Naive thymus-derived CD8-positive, alpha-beta T cell (primary cell): Measurements from ENCODE around the gene PRRT3. TPM values are rescaled to one million over a fixed set of nuclear protein-coding genes. Genes with fewer than 3 reads are reported as not detected.

Experiments
- ATAC-seq, 2 donors: fragments of 150-1000 bp; cut with Tn5 transposase in 1 of 2; sonication (Bioruptor Pico), chemical (Tn5 transposase) in 1 of 2; 1 replicate in 1 of 2; 2 replicates in 1 of 2; pipeline ENCODE4 v1.10.0; 2021; ENCODE audit warnings: mild to moderate bottlenecking in 2 of 2, moderate library complexity in 2 of 2
- POLR2A ChIA-PET: fragments of 350-600 bp; sonication (Branson Sonifier 250); formaldehyde crosslinking; loops from one replicate; lab custom pipeline; 2021; ENCODE audit warnings: antibody characterized with exemption; lab: Charles Lee
- DNase-seq, 10 donors: peaks; one replicate each; pipeline versions ENCODE4 v3.0.0 to v3.0.0-alpha.2; 2020 to 2022
- H3K27ac Mint-ChIP-seq, 10 donors: one replicate each; pipeline ENCODE4 v1.8.0; 2020 to 2022; ENCODE audit warnings: mild to moderate bottlenecking in 10 of 10, mixed read lengths in 10 of 10, moderate library complexity in 4 of 10, inconsistent platforms in 1 of 10
- H3K27me3 Mint-ChIP-seq, 5 donors: one replicate each; pipeline ENCODE4 v1.8.0; 2021 to 2022; ENCODE audit warnings: mixed read lengths in 5 of 5
- H3K36me3 Mint-ChIP-seq, 3 donors: one replicate each; pipeline ENCODE4 v1.8.0; 2020 to 2022; ENCODE audit warnings: mixed read lengths in 3 of 3, mild to moderate bottlenecking in 2 of 3, inconsistent platforms in 1 of 3
- H3K4me1 Mint-ChIP-seq, 4 donors: one replicate each; pipeline ENCODE4 v1.8.0; 2021 to 2022; ENCODE audit warnings: mixed read lengths in 4 of 4
- H3K4me3 Mint-ChIP-seq, 10 donors: one replicate each; pipeline ENCODE4 v1.8.0; 2020 to 2022; ENCODE audit warnings: mild to moderate bottlenecking in 10 of 10, mixed read lengths in 10 of 10, moderate library complexity in 6 of 10, inconsistent platforms in 1 of 10
- H3K9me3 Mint-ChIP-seq, 9 donors: one replicate each; pipeline ENCODE4 v1.8.0; 2020 to 2022; ENCODE audit warnings: mixed read lengths in 9 of 9, mild to moderate bottlenecking in 3 of 9, inconsistent platforms in 1 of 9, moderate library complexity in 1 of 9
- polyA plus RNA-seq, 3 donors: library from polyadenylated mRNA; unstranded; fragments of 300-500 nt; fragmentation: Illumina TruSeq; gene quantifications; one replicate each; pipeline ENCODE4 v1.2.3, GENCODE V29; 2021
- total RNA-seq, 8 experiments: library from RNA in 2 of 8; stranded (reverse) in 2 of 8; gene quantifications; one replicate each; pipeline ENCODE4 v1.2.3 and lab custom pipeline; 2021 to 2026

PRRT3 gene
- total and polyA plus RNA-seq, 5 experiments from 2014 or later, result 2.2 to 6.3 (median 4.4) TPM

GRCh38 chr3:9915254-9916141 is 36.7 kb downstream of the PRRT3 start:
- peak; percentile 57 to 70 for ATAC-seq
- peaks cover 3 to 23% (median 18%) of the 10 kb centered on the region in 4 donors for H3K4me1 Mint-ChIP-seq
- peaks cover 2 to 16% (median 4%) of the 10 kb centered on the region in 5 donors for H3K27me3 Mint-ChIP-seq
- DNase-seq, result peak in 5 of 10 donors; percentile 15 to 35 (median 26)
- POLR2A ChIA-PET, result interaction anchor here (2.1 kb wide), 1 partner anchor 17 kb away, joined by 10 read pairs; no protein-coding TSS in a partner anchor
- peaks cover 0 to 2% (median 0%) of the 10 kb centered on the region in 3 donors for H3K36me3 Mint-ChIP-seq
- peak overlapping the region; percentile 67 to 88 (median 80) for H3K4me3 Mint-ChIP-seq
- H3K27ac Mint-ChIP-seq, result peak overlapping the region in 2 of 10 donors; percentile 18 to 62
- no peaks in the 10 kb centered on the region for H3K9me3 Mint-ChIP-seq

- H3K27me3 Mint-ChIP-seq, result peaks cover 2 to 16% (median 4%) of the 10 kb centered on the region in 5 donors
- ATAC-seq, result peak in 1 of 2 donors; percentile 12
- peaks cover 0 to 2% (median 0%) of the 10 kb centered on the region in 3 donors for H3K36me3 Mint-ChIP-seq
- no peak for DNase-seq
- no peaks in the 10 kb centered on the region for H3K9me3 Mint-ChIP-seq
- peak overlapping the region in 2 of 10 donors; percentile 44 to 49 for H3K27ac Mint-ChIP-seq
- POLR2A ChIA-PET, result interaction anchor here (2.6 kb wide), 1 partner anchor 24 kb away, joined by 6 read pairs; the partner anchor contains the start of gene JAGN1
- peak overlapping the region; percentile 46 to 82 (median 64) for H3K4me3 Mint-ChIP-seq
- H3K4me1 Mint-ChIP-seq, result peaks cover 3 to 23% (median 18%) of the 10 kb centered on the region in 4 donors
Observed at GRCh38 chr3:9914559-9915253, 37.5 kb downstream of the PRRT3 start.

DNA sequence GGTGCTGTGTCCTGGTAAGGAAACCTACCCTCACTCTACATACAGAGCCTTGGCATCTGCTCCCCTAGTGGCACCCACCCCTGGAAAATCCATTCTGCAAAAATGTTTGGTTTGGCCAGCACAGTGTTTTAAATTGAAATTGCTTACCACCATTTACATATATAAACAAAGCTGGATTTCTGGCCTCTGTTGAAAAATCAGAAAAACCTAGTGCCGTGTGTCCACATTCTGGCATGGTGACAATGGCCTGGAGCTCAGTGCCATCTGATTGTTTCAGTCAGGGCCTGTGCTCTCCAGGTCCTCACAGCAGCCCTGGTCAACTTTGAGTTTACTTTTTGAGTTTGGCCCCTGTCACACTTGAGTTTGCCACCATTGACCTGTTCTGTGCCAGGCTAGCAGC is 38.2 kb downstream of the PRRT3 start:
- DNase-seq, result no peak
- H3K27ac Mint-ChIP-seq, result no peak overlapping the region
- peaks cover 3 to 28% (median 18%) of the 10 kb centered on the region in 4 donors for H3K4me1 Mint-ChIP-seq
- H3K4me3 Mint-ChIP-seq, result peak overlapping the region in 4 of 10 donors; percentile 7 to 58 (median 12)
- peaks cover 0 to 2% (median 0%) of the 10 kb centered on the region in 3 donors for H3K36me3 Mint-ChIP-seq
- no peaks in the 10 kb centered on the region for H3K9me3 Mint-ChIP-seq
- peaks cover 2 to 16% (median 6%) of the 10 kb centered on the region in 5 donors for H3K27me3 Mint-ChIP-seq
- POLR2A ChIA-PET, result interaction anchor here (2.6 kb wide), 1 partner anchor 24 kb away, joined by 6 read pairs; the partner anchor contains the start of gene JAGN1
- ATAC-seq, result no peak

DNA sequence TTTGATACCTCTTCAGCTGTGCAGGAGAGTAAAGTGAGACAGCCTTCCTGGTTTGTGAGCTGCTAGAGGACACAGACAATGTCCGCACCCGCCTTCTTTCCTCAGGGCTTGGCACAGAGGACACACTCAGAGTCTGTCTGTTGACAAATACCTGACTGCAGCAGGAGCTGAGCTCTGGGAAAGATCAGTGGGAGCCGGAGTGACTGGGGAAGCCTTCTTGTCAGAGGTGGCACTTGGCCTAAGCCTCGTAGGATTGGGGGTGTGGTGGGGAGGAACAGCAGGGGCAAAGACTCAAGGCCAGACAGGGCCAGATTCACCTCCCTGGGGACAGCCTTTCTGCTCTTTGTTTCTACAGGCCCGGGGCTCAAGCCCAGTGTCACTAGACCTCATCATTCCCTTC is 38.6 kb downstream of the PRRT3 start:
- peaks cover 2 to 16% (median 6%) of the 10 kb centered on the region in 5 donors for H3K27me3 Mint-ChIP-seq
- peaks cover 0 to 2% (median 0%) of the 10 kb centered on the region in 3 donors for H3K36me3 Mint-ChIP-seq
- peak overlapping the region in 1 of 10 donors; percentile 92 for H3K27ac Mint-ChIP-seq
- peak overlapping the region in 2 of 10 donors; percentile 26 to 58 for H3K4me3 Mint-ChIP-seq
- no peak for ATAC-seq
- H3K4me1 Mint-ChIP-seq, result peaks cover 3 to 28% (median 18%) of the 10 kb centered on the region in 4 donors
- POLR2A ChIA-PET, result interaction anchor here (2.6 kb wide), 1 partner anchor 23 kb away, joined by 6 read pairs; the partner anchor contains the start of gene JAGN1
- DNase-seq, result no peak
- no peaks in the 10 kb centered on the region for H3K9me3 Mint-ChIP-seq

DNA sequence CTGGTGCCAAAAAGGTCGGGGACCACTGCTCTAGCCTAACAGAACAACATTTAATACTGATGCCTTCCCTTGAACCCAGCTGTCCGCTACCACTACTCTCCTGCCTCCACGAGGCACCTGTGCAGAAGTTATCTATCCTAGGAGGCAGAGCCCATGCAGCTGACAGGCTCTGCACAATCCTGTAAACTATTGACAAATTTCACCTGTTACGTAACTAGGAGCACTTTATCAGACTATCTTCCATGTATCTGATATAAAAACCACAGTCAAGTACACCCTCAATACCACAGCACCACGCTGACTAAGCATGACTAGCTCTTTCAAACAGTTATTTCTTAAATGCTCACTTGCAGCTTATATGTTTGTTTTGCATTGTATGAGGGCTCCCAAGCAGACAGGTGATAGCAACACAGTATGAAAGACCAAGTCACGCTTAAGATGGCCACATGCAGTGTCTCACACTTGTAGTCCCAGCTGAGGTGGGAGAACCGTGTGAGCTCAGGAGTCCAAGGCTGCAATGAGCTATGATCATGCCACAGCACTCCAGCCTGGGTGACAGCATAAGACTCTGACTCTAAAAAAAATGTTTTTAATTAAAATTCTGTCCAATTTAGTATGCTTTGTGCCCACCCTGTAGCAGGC is 39.8 kb downstream of the PRRT3 start:
- Mint-ChIP-seq H3K9me3 (no peaks in the 10 kb centered on the region), H3K4me3 (peak overlapping the region in 1 of 10 donors; percentile 18), H3K36me3 (peaks cover 0 to 2% (median 0%) of the 10 kb centered on the region in 3 donors), H3K4me1 (peaks cover 3 to 28% (median 18%) of the 10 kb centered on the region in 4 donors), H3K27me3 (peaks cover 2 to 16% (median 6%) of the 10 kb centered on the region in 5 donors), H3K27ac (no peak overlapping the region)
- no peak for DNase-seq
- POLR2A ChIA-PET, result interaction anchor here (2.6 kb wide), 1 partner anchor 22 kb away, joined by 6 read pairs; the partner anchor contains the start of gene JAGN1
- ATAC-seq, result no peak

DNA sequence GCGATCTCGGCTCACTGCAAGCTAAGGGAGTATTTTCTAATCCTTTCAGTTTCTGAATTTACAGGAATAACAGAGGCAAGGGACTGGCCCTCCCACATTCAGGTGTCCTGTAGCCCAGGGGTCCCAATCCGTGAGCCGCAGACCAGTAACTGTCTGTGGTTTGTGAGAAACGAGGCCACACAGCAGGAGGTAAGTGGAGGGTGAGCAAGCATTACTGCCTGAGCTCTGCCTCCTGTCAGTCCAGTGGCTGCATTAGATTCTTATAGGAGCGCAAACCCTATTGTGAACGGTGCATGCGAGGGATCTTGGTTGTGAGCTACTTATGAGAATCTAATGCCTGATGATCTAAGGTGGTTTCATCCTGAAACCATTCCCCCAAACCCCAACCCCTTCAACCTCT is 40.3 kb downstream of the PRRT3 start:
- DNase-seq (no peak), ATAC-seq (no peak)
- Mint-ChIP-seq H3K36me3 (peaks cover 0 to 2% (median 0%) of the 10 kb centered on the region in 3 donors), H3K27ac (peak overlapping the region in 1 of 10 donors; percentile 12), H3K4me3 (no peak overlapping the region), H3K9me3 (no peaks in the 10 kb centered on the region), H3K4me1 (peaks cover 3 to 27% (median 17%) of the 10 kb centered on the region in 4 donors), H3K27me3 (peaks cover 2 to 16% (median 6%) of the 10 kb centered on the region in 5 donors)
- POLR2A ChIA-PET, result interaction anchor here (2.6 kb wide), 1 partner anchor 22 kb away, joined by 6 read pairs; the partner anchor contains the start of gene JAGN1

DNA sequence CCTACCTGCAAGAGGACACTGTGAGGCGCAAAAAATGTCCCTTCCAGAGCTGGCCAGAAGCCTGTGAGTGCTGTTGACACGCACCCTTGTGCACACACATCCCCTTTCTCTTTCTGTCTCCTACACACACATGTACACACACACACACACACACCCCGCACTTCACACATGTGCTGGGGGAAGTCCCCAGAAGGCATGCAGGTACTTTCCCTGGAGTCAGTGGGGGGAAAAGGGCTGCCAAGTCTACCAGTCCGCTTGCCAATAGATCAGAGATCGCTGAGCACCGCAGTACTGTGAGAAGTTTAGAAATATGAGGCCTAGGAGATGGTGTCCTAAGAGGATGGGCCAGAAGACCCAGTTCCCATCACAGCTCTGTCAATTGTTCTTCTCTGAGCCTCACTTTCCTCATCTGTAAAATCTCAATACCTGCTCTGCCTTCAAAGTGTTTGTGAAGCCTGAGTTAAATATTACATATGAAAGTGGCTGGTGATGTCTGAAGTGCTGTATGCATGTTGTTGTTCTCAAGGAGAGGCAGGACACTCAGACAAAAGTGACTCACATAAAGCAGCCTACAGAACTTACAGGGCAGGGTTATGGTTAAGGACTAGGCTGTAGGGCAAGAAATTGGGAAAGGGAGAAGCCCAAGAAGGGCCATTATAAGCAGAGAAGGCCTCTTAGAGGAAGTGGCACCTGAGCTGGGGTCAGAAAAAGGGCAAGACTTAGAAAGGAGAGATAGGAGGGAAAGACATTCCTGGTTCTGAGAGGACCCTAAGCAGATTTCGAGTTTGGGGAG is 42.8 kb downstream of the PRRT3 start:
- POLR2A ChIA-PET, result no interaction called here
- Mint-ChIP-seq H3K27me3 (peaks cover 3 to 16% (median 6%) of the 10 kb centered on the region in 5 donors), H3K36me3 (peaks cover 0 to 2% (median 0%) of the 10 kb centered on the region in 3 donors), H3K9me3 (no peaks in the 10 kb centered on the region), H3K4me3 (no peak overlapping the region), H3K27ac (peak overlapping the region in 1 of 10 donors; percentile 26), H3K4me1 (peaks cover 0 to 13% (median 3%) of the 10 kb centered on the region in 4 donors)
- no peak for ATAC-seq
- no peak for DNase-seq

- Mint-ChIP-seq H3K27me3 (peaks cover 3 to 16% (median 6%) of the 10 kb centered on the region in 5 donors), H3K4me1 (peaks cover 4 to 17% (median 7%) of the 10 kb centered on the region in 4 donors), H3K27ac (peak overlapping the region in 1 of 10 donors; percentile 62), H3K4me3 (no peak overlapping the region), H3K36me3 (peaks cover 0 to 2% (median 0%) of the 10 kb centered on the region in 3 donors), H3K9me3 (no peaks in the 10 kb centered on the region)
- POLR2A ChIA-PET, result no interaction called here
- ATAC-seq (no peak), DNase-seq (no peak)
Observed at GRCh38 chr3:9908286-9908685, 43.9 kb downstream of the PRRT3 start.

- H3K4me3 Mint-ChIP-seq, result no peak overlapping the region
- no peak for ATAC-seq
- peaks cover 0 to 11% (median 4%) of the 10 kb centered on the region in 5 donors for H3K27me3 Mint-ChIP-seq
- POLR2A ChIA-PET, result no interaction called here
- DNase-seq, result no peak
- no peaks in the 10 kb centered on the region for H3K9me3 Mint-ChIP-seq
- H3K27ac Mint-ChIP-seq, result peak overlapping the region in 1 of 10 donors; percentile 43
- H3K36me3 Mint-ChIP-seq, result peaks cover 0 to 2% (median 0%) of the 10 kb centered on the region in 3 donors
- H3K4me1 Mint-ChIP-seq, result peaks cover 8 to 23% (median 21%) of the 10 kb centered on the region in 4 donors
Observed at GRCh38 chr3:9906480-9906879, 45.7 kb downstream of the PRRT3 start.

DNA sequence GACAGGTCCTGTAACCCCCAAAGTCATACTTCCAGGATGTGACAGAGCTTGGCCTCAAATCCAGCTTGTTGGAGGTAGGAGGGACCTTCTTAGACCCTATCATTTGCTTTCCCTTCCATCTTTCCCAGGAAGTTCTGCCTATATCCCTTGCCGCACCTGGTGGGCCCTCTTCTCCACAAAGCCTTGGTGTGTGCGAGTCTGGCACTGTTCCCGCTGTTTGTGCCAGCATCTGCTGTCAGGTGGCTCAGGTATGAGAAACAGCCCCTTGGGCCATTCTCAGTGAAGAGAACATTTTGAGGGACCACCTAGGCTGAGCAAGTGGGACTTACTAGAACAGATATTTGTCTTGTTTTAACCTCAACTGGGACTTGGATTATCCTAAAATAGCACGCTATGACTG is 48.3 kb downstream of the PRRT3 start:
- H3K4me1 Mint-ChIP-seq, result peaks cover 8 to 27% (median 24%) of the 10 kb centered on the region in 4 donors
- peak overlapping the region in 2 of 10 donors; percentile 12 to 67 for H3K27ac Mint-ChIP-seq
- H3K4me3 Mint-ChIP-seq, result no peak overlapping the region

DNA sequence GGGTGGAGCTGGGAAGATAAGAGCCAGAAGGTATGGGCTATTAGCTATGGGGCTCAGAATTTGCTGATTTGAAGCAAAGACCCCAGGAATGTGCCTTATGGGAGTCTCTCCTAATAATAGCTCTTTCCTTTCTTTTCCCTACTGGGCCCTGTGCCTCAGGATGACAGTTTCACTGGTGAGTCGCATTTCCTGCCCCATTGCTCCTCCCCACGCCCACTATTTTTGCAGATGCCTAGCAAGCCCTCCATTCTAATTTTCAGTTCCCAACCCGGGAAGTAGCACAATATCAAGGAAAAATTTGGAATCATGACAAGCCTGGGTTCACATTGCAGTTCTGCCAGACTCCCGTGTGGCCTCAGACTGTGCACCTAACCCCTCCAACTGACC is 49.0 kb downstream of the PRRT3 start:
- no peaks in the 10 kb centered on the region for H3K36me3 Mint-ChIP-seq
- POLR2A ChIA-PET, result interaction anchor here (0.5 to 3.9 kb wide), 5 partner anchors 13 to 379 kb away, joined by 3 to 23 read pairs (median 3); partner anchors contain the start of gene JAGN1

More for the DNA sequence above, 48.3 kb downstream of the PRRT3 start:
- ATAC-seq (no peak), DNase-seq (no peak)
- Mint-ChIP-seq H3K9me3 (no peaks in the 10 kb centered on the region), H3K36me3 (no peaks in the 10 kb centered on the region), H3K27me3 (peaks cover 0 to 1% (median 0%) of the 10 kb centered on the region in 5 donors)
- POLR2A ChIA-PET, result no interaction called here

More for the DNA sequence above, 49.0 kb downstream of the PRRT3 start:
- DNase-seq, result no peak
- H3K4me3 Mint-ChIP-seq, result peak overlapping the region in 8 of 10 donors; percentile 2 to 73 (median 39)
- H3K27ac Mint-ChIP-seq, result peak overlapping the region in 9 of 10 donors; percentile 12 to 88 (median 66)
- H3K4me1 Mint-ChIP-seq, result peaks cover 11 to 30% (median 29%) of the 10 kb centered on the region in 4 donors
- ATAC-seq, result no peak
- H3K27me3 Mint-ChIP-seq, result peaks cover 0 to 1% (median 0%) of the 10 kb centered on the region in 5 donors
- H3K9me3 Mint-ChIP-seq, result no peaks in the 10 kb centered on the region
